IPS-NIHi7 (cell line): ENCODE measurements around the gene TEDC2.
"Not testable (repeated sequence)": the region's sequence is repeated elsewhere in the genome, so short reads cannot be mapped to it uniquely, and the experiment has no call there.

Source experiments
- DNase-seq: peaks from one replicate; pipeline ENCODE4 v3.0.0; 2012; ENCODE audit warnings: mixed read lengths; ENCODE audit errors: extremely low spot score

TEDC2 gene

DNA sequence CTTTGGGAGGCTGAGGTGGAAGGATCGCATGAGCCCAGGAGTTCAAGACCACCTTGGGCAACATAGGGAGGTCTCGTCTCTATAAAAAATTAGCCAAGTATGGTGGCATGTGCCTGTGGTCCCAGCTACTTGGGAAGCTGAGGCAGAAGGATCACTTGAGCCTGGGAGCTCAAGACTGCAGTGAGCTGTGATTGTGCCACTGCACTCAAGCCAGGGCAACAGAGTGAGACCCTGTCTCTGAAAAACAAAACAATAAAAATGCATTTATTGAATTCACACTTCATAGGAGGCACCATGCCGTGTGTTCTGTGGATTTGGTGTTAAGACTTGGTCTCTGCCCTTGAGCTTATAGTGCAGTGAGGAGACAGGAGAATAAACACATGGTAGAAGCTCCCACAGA lies 17.4 kb downstream of the TEDC2 start:
- DNase-seq, result no peak

DNA sequence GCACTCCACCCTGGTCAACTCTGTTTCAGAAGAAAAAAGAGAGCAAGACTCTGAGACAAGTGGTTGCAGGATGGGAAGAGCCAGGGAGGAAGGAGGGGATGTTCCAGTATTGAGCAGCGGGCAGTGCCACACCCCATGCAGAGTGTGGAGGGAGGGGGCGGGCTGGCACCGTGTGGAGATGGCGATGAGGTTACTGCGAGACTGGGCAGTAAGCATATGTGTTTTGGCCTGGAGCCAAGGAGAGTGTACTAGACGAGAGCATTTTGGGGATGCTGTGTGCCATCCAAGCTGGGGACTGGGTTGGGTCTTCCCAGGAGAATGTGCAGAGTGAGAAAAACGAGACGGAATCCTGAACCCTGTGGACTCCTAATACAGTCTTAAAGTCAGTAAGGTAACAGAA lies 18.4 kb downstream of the TEDC2 start:
- DNase-seq, result no peak

- not testable (repeated sequence) for DNase-seq
These were observed 20.1 kb downstream of the TEDC2 start for GRCh38 chr16:2479996-2480395.

GRCh38 chr16:2480948-2481347 lies 21.0 kb downstream of the TEDC2 start:
- no peak for DNase-seq

DNA sequence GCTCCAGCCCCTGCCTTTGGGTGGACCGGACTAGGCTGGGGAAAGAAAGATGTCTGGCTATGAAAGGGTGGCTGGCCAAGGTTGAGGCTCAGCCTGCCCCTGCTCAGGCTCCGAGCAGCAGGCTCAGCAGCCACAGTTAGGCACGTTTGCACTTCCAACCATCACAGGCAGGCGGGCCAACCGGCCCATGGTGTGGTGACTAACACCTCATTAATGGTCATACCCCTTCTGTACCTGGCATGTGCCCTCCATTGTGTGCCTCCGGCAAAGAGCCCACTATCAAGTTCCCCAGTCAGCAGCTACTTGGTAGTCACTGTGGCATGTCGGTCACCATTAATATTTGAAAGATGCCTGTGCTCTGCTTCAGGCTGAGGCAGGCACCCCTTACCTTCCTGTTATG lies 21.8 kb downstream of the TEDC2 start:
- no peak for DNase-seq

DNA sequence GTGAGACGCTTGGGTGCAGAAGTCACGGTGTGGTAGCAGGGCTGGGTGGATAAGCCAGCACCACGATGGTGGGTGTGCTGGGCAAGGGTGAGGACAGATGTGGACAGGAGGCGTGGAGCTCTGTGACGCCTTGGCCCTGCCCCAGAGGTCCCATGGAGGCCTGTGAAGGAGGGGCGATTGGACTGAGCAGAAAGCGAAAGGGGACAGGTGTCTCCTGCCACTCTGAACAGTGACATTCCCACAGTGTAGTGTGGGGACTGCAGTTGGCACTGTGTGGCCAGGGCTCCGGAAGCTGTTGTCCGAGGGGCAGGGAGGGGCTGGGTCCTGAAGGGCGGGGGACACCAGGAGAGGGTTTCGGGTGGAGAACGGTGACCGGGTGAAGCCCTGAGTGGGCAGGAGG lies 22.3 kb downstream of the TEDC2 start:
- no peak for DNase-seq

GRCh38 chr16:2482708-2483534 lies 23.0 kb downstream of the TEDC2 start:
- DNase-seq, result no peak

- no peak for DNase-seq
These were observed 24.3 kb downstream of the TEDC2 start for GRCh38 chr16:2483939-2484897.

DNA sequence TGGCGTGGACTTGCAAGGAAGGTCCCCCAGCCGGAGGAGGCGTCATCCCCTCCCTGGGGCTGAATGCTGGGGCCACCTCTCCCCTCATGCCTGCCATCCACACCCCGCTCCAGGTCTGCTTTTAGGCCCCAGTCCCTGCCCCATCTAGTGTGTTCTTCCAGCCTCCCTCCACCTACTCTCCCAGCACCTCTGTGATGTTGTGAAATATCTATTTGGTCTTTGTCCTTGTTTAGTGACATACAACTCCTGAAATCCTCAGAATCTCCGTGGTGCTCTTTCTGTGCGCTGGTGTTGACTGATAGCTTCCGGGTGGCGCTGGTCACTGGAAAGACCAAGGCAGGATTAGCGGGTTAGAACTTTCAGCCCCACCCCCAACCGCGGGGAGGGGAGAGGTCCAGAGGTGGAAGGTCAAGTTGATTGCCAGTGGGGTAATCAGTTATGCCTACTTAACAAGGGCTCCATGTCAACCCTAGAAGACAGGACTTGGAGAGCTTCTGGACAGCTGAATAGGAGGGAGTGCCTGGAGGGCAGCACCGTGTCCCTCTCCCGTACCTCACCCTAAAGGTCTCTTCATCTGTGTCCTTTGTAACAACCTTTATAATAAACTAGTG lies 25.1 kb downstream of the TEDC2 start:
- DNase-seq, result no peak

DNA sequence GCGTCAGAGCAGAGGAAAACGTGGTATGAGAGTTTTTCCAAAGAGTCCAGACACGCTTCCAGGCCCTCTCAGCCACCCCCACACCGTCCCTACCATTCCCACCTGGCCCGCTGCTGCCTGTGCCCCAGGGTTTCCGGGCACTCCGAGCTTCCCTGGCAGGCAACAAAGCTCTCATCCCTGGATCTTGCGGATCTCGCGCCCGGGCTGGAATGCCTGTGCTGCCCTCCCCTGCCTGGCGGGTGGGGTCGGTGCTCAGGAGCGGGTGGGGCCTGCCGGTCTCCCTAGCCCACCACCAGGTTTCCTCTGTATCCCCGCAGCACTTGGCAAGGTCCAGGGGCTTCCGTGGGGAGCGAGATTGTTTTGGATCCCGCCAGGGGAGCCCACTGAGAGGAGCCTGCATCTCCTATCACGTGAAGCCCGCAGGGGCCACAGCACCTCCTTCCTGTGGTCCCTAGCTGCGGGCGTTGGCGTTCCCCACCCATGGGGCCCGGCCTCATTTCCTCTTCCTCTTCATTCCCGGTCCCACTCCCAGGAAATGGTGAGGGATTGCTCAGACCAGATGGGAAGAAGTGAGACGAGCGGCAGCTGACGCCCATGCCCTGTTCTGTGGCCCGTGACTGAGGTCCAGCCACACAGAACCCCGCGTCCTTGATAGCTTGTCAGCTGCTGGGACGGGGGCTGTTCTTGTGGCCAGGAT lies 26.1 kb downstream of the TEDC2 start:
- no peak for DNase-seq

GRCh38 chr16:2486645-2487516 lies 27.0 kb downstream of the TEDC2 start:
- DNase-seq, result peak; percentile 36

GRCh38 chr16:2487517-2487842 lies 27.6 kb downstream of the TEDC2 start:
- DNase-seq, result no peak

DNA sequence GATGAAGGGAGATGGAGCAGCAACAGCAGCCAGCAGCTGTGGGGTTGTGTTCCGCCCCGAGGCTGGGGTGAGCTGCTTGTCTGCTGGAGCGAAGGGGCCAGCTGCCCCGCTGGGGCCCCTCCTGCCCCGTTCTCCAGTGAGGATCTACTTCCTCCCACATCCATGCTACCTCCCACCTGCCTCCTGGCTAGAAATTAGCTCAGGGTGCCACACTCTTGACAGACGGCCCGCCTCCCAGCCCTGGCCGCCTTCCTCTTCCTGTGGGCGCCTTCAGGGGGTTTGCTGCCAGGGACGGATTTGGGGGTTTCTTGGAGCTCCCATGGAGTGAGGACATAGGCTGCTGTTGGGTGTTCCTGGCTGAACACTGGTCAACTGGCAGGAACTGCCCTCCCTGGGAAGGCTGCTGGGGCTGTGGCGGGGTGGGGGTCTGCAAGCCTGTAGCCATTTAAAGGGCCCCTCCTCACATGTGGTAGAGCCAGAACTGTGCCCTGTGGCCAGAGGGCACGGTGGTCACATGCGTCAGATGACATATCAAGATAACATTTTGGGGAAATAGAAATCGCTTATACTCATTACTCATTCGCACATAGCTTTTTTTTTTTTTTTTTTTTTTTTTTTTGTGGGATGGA lies 28.1 kb downstream of the TEDC2 start:
- no peak for DNase-seq

DNA sequence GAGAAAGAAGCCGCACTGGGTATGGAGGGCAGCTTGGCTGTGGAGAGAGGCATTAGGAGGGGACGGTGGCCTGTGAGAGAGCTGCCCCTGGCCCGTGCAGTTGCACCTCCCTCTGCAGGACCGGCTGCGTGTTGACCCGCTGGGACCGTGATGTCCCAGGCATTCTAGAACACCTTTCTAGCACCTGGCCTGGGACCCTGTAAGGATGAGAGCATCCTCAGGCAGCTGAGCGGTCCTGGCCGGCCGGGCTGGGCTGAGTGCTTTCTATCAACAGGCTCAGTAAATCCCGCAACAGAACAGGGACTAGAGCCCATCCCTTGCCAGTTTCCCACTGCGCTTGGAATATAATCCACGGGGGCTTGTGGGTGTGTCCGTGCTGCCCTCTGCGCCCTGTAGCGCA lies 29.7 kb downstream of the TEDC2 start:
- no peak for DNase-seq

DNA sequence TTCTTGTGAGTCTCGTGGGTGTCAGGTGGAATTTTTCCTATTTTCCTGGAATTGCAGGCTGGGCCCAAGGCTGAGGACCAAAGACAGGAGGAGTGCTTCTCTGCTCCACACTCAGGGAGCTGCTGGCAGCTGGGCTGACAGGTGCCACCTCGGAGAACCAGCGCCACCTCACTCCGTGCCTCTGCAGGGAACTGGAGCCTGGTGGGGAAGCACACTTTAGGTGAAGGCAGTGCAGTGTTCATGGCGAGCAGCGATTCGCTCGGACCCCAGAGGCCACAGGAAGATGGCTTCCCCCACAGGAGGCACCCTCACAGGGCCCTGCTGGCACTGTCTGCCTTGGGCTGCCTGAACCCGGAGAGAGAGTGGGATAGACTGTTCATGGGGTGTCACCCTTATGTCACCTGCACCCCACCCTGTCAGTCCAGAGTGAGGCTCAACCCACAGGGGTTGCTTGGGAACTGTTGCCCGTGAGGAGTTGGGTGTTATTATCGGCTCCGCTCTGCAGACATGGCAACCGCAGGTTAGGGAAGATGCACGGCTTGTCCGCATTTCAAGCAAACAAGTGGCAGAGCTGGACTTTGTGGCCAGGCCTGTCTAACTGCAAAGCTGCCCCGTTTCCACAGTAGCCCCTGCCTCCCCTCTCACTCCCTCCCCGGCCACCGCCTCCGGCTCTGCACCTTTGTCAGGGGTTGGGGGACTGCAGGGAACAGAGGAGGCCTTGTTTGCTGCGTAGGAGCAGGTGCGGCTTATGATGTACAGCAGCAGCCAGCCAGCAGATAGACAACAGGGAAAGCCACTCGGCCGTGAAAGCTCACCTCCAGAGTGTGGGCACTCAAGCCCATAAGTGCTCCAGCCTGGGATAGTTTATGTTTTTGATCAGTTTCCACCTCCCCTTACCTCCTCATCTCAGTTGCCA lies 30.5 kb downstream of the TEDC2 start:
- no peak for DNase-seq

DNA sequence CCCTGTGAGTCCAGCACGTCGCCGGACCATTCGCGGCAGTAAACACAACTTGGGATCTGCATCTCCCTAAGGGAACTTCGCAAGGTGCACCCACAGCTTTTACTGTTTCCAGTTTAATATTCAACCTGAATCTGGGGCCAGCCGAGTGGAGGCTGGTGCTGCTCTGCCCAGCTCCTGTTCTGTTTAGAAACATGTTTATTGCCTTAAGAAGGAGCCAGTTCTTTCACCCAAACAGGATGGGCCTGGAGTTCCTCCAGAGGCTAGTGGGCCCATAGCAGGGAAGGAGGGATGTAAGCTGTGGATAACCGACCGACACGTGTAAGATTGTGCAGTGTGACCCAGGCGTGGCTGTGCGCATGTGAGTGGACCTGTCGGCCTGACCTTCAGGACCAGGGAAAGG lies 32.4 kb downstream of the TEDC2 start:
- DNase-seq, result no peak

- no peak for DNase-seq
These were observed 33.7 kb downstream of the TEDC2 start for GRCh38 chr16:2493605-2494004.

DNA sequence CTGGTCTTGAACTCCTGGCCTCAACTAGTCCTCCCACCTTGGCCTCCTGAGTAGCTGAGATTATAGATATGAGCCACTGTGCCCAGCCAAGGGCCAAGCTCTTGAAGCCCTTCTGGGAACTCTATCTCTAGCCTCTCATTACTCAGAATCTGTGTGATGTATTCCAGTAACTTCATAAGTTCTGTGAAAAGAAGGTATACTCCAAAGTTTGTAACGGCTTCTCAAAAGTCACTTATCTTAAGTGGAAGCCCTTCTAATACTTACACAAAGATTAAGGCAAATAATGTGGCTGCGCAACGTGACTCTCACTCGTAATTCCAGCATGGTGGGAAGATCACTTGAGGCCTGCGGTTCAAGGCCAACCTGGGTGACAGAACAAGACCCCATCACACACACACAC lies 34.7 kb downstream of the TEDC2 start:
- no peak for DNase-seq

DNA sequence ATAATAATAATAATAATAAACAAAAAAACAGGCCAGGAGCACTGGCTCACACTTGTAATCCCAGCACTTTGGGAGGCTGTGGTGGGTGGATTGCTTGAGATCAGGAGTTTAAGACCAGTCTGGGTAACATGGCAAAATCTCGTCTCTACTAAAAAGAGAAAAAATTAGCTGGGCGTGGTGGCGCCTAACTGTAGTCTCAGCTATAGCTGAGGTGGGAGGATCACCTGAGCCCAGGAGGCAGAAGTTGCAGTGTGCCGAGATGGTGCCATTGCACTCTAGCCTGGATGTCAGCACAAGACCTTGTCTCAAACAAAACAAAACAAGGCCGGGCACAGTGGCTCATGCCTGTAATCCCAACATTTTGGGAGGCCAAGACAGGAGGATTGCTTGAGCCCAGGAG lies 35.1 kb downstream of the TEDC2 start:
- DNase-seq, result no peak
